ENCODE results near the gene CORO6. TPM values are rescaled to one million over a fixed set of nuclear protein-coding genes. Genes with fewer than 3 reads are reported as not detected.
A peak's percentile ranks its signal among the peaks of the same experiment; 100 is the strongest.

CORO6 gene
- total and polyA plus RNA-seq, 2 of the 13 experiments (the other 11 are each of a cell fraction or from before 2014, with no cell fraction given): 0.42 to 0.82 TPM

DNA sequence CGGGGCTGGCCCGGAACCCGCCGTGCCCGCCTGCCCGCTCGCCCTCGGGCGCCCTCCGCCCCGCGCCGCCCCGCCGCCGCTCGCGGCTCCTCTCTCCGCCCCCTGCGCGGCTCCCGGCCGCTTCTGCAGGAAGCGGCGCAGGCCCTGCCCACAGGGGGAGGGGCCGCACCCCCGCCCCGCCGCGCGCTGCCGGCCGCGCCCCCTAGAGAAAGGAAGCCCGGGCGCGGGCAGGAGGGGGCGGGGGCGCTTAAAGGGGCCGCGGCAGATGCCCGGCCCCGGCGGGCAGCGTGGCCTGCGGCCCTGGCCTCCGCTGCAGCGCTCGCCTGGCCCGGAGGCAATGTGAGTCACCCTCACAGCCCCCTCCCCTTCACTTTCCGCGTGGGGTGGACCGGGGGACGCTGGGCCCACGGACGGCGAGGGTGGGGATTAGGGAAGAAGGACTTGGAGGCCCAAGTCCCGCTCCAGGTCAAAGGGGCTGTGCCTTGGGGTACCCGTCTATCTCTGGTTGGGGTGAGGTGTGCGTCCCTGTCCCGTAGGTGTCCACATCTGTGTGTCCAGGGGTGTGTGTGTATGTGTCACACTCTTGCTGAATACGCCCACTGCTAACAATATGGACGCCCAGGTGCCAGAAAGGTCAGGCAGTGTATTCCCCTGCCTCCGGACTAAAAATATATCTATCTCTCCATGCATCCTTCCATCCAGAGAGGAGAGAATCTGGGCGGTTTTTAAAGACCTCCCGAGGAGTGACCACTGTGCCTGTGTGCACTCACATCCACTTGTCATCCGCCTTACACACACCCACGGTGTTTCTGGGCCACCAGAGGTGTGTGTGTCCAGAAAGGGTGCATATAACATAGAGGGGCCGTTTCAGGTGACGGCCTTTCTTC is 32.9 kb downstream of the CORO6 start, which contains the start of gene GIT1 (continued):
- TF ChIP-seq ZNF343 (CRISPR knock-in tag; IDR thresholded peaks at IDR 0.05) (0 out of 2 replicates have a peak, but pooled peaks have one; percentile 17), SNAI1 (CRISPR knock-in tag; IDR thresholded peaks at IDR 0.05; ENCODE audit: borderline replicate concordance) (no peak), U2AF2 (IDR thresholded peaks at IDR 0.05; ENCODE audit: low read depth, low read length) (no peak), MEF2D (CRISPR knock-in tag; IDR thresholded peaks at IDR 0.05) (no peak), MTA1 (CRISPR knock-in tag; IDR thresholded peaks at IDR 0.05; ENCODE audit: borderline replicate concordance) (no peak), ESRRA (CRISPR knock-in tag; IDR thresholded peaks at IDR 0.05; ENCODE audit: low read depth) (no peak), ATF1 (CRISPR knock-in tag; IDR thresholded peaks at IDR 0.05) (no peak), NKX3-1 (CRISPR knock-in tag; IDR thresholded peaks at IDR 0.05) (no peak), ONECUT2 (CRISPR knock-in tag; IDR thresholded peaks at IDR 0.05) (no peak), ZNF160 (CRISPR knock-in tag; IDR thresholded peaks at IDR 0.05) (peak; percentile 17; the same call in 1 of the 2 replicates), GATA4 (IDR thresholded peaks at IDR 0.05; ENCODE audit: borderline replicate concordance, low read depth) (no peak), ZFP37 (CRISPR knock-in tag; IDR thresholded peaks at IDR 0.05; ENCODE audit: borderline replicate concordance) (no peak), MYC (CRISPR knock-in tag; IDR thresholded peaks at IDR 0.05; ENCODE audit: borderline replicate concordance) (no peak), ZNF564 (CRISPR knock-in tag; IDR thresholded peaks at IDR 0.05) (no peak), ZFAT (CRISPR knock-in tag; conservative IDR thresholded peaks at IDR 0.05) (no peak), GABPB1 (CRISPR knock-in tag; IDR thresholded peaks at IDR 0.05) (peak; percentile 58; the same call in 1 of the 2 replicates), AGO2 (optimal IDR thresholded peaks at IDR 0.05; ENCODE audit: low read depth, low read length) (no peak), ZMYM3 (CRISPR knock-in tag; IDR thresholded peaks at IDR 0.05) (no peak), XRCC5 (optimal IDR thresholded peaks at IDR 0.05; ENCODE audit: low read length) (no peak), ARNTL (CRISPR knock-in tag; IDR thresholded peaks at IDR 0.05) (no peak)
- TF ChIP-seq, protein P1, sequence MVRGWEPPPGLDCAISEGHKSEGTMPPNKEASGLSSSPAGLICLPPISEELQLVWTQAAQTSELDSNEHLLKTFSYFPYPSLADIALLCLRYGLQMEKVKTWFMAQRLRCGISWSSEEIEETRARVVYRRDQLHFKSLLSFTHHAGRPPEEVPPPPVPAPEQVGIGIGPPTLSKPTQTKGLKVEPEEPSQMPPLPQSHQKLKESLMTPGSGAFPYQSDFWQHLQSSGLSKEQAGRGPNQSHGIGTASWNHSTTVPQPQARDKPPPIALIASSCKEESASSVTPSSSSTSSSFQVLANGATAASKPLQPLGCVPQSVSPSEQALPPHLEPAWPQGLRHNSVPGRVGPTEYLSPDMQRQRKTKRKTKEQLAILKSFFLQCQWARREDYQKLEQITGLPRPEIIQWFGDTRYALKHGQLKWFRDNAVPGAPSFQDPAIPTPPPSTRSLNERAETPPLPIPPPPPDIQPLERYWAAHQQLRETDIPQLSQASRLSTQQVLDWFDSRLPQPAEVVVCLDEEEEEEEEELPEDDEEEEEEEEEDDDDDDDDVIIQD (CRISPR knock-in tag; IDR thresholded peaks at IDR 0.05; ENCODE audit: low read depth): no peak
- TF ChIP-seq, protein P2, sequence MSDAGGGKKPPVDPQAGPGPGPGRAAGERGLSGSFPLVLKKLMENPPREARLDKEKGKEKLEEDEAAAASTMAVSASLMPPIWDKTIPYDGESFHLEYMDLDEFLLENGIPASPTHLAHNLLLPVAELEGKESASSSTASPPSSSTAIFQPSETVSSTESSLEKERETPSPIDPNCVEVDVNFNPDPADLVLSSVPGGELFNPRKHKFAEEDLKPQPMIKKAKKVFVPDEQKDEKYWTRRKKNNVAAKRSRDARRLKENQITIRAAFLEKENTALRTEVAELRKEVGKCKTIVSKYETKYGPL (CRISPR knock-in tag; IDR thresholded peaks at IDR 0.05): no peak
- TF ChIP-seq, protein P3, sequence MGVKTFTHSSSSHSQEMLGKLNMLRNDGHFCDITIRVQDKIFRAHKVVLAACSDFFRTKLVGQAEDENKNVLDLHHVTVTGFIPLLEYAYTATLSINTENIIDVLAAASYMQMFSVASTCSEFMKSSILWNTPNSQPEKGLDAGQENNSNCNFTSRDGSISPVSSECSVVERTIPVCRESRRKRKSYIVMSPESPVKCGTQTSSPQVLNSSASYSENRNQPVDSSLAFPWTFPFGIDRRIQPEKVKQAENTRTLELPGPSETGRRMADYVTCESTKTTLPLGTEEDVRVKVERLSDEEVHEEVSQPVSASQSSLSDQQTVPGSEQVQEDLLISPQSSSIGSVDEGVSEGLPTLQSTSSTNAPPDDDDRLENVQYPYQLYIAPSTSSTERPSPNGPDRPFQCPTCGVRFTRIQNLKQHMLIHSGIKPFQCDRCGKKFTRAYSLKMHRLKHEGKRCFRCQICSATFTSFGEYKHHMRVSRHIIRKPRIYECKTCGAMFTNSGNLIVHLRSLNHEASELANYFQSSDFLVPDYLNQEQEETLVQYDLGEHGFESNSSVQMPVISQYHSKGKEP (CRISPR knock-in tag; IDR thresholded peaks at IDR 0.05): peak; percentile 32; the same call in 1 of the 2 replicates
- TF ChIP-seq, protein P4, sequence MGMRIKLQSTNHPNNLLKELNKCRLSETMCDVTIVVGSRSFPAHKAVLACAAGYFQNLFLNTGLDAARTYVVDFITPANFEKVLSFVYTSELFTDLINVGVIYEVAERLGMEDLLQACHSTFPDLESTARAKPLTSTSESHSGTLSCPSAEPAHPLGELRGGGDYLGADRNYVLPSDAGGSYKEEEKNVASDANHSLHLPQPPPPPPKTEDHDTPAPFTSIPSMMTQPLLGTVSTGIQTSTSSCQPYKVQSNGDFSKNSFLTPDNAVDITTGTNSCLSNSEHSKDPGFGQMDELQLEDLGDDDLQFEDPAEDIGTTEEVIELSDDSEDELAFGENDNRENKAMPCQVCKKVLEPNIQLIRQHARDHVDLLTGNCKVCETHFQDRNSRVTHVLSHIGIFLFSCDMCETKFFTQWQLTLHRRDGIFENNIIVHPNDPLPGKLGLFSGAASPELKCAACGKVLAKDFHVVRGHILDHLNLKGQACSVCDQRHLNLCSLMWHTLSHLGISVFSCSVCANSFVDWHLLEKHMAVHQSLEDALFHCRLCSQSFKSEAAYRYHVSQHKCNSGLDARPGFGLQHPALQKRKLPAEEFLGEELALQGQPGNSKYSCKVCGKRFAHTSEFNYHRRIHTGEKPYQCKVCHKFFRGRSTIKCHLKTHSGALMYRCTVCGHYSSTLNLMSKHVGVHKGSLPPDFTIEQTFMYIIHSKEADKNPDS (CRISPR knock-in tag; IDR thresholded peaks at IDR 0.05): no peak
